LNCaP clone FGC (cell line): ENCODE measurements around the gene SLC16A3.

Experiments used
- DNase-seq: peaks from one replicate; pipeline ENCODE4 v3.0.0-alpha.2; 2011; ENCODE audit warnings: low read depth
- H3K4me3 ChIP-seq: 2 replicates; pipeline ENCODE4 v1.5.1; 2011; ENCODE audit warnings: mild to moderate bottlenecking, low read depth, low read length, control low read depth
- TF ChIP-seq, protein P1 (sequence below): IDR thresholded peaks from 2 replicates; pipeline ENCODE4 v1.5.1; 2012; ENCODE audit warnings: mild to moderate bottlenecking; ENCODE audit not compliant: control insufficient read depth, insufficient read depth; ENCODE audit errors: extremely low read depth

The SLC16A3 gene

DNA sequence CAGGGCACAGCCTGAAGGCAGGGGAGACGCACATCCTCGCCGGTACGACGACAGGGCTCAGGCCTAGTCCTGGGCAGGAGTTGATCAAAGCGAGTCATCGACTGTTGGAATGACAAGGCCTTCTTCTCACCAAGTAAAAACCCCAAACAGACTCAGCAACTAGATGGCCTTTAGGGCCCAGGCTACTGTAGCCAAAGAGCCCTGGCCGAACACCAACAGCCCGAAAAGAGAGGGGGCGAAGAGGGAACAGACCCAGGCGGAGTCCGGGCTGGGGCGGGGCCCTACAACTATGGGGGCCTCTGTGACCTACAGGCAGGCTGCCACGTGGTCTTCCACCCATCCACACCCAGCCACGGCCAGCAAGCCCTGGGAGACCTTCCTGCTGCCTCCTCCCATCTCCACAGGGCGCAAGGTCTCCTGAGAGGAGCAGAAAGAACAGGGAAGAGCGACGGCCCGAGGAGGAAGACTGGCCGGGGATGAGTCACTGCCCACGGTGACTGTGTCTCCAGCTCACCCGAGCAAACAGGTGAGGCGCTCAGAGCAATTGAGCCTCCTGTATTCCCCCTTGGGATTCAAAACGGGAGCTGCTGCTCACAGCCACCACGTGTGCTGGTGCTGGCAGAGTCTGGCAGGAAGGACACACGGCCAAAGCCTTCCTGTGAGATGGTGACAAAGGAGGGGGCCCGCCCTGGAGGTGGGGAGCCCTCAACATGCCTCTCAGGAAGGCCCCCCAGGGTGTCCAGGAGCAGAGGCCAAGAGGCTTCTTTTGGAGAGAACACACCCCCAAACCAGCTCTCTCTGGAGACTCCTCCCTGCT, 17.7 kb downstream of the SLC16A3 start:
- DNase-seq, result no peak
- TF ChIP-seq, protein P1, sequence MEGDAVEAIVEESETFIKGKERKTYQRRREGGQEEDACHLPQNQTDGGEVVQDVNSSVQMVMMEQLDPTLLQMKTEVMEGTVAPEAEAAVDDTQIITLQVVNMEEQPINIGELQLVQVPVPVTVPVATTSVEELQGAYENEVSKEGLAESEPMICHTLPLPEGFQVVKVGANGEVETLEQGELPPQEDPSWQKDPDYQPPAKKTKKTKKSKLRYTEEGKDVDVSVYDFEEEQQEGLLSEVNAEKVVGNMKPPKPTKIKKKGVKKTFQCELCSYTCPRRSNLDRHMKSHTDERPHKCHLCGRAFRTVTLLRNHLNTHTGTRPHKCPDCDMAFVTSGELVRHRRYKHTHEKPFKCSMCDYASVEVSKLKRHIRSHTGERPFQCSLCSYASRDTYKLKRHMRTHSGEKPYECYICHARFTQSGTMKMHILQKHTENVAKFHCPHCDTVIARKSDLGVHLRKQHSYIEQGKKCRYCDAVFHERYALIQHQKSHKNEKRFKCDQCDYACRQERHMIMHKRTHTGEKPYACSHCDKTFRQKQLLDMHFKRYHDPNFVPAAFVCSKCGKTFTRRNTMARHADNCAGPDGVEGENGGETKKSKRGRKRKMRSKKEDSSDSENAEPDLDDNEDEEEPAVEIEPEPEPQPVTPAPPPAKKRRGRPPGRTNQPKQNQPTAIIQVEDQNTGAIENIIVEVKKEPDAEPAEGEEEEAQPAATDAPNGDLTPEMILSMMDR, result no peak
- no peak overlapping the region for H3K4me3 ChIP-seq

GRCh38 chr17:82247182-82247823, 18.5 kb downstream of the SLC16A3 start:
- TF ChIP-seq, protein P1, result no peak
- no peak overlapping the region for H3K4me3 ChIP-seq
- DNase-seq, result no peak

DNA sequence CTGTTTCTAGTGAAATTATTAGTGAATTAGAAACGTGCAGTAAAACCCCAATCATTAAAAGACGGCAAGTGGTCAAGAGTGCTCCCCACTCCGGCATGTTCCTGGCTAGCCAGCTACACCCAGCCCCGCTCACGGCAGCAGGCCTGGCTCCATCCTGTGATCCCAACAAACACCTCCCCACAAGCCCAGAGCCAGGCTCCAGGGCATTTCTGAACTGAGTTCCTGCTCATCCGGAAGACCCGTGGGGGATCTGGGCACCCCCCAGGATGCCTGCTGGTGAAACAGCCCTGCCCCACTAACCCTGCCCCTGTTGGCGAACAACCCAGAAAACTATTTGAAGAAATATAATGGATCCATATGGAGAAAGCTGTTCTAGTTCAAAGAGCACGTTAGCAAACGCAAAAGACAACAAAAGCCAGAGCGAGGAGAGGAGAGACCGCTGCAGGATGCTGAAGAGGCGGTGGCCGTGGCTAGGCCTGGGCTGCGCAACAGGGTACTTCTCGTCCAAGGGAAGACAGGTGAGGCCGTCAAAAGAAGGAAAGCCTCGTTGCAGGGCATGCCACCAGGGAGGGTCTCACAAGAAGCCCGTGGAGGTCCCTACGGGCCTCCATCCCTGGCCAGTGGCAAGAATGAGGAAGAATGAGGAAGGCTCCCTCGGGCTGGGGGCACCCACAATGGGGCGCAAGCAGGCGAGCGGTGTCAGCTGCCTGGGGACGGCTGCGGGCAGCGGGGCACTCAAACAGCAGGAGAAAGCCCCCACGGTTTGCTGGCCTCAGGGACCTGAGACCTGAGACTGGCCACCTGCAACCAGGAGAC, 19.2 kb downstream of the SLC16A3 start:
- H3K4me3 ChIP-seq, result no peak overlapping the region
- DNase-seq, result no peak
- TF ChIP-seq, protein P1, result no peak

DNA sequence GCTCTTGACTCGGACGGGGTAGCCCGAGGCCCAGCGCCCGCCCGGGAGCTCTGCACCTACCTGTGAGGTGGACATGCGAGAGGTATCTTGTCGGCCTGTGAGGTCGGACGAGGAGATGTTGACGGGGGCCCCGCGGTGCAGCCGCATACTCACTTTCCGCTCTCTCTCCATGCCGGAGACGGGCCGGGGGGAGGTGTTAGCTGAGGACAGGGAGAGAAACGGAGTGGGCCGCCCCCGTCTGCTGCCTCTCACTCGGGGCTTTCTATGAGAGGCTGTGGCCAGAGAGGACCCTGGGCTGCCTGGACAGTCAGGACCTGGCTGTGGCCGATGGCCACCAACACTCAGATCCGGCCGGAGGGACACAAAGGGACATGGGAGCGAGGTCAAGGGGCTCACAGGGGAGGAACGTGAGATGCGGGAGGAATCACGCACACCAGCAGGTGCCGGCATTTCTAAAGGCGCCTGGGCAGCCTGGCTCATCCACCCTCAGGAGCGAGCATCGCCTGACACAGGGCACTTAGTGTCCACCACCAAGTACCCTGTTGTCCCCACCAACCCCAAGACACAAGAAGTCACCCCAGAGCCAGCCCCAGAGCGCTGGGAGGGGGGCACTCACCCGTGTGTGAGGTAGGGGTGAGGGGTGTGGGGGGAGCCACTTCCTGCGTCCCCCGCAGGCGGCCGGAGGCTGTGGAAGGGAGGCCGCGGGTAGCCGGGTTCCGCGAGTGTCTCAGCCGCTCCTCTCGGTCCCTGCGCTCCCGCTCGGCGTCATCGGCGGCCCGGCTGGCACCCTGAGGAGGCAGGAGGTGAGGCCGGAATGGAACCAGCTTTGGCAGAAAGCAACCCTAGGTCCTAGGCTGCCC, 20.2 kb downstream of the SLC16A3 start:
- no peak overlapping the region for H3K4me3 ChIP-seq
- DNase-seq, result no peak
- TF ChIP-seq, protein P1, result no peak

GRCh38 chr17:82249896-82250581, 21.2 kb downstream of the SLC16A3 start:
- TF ChIP-seq, protein P1, result no peak
- H3K4me3 ChIP-seq, result no peak overlapping the region
- DNase-seq, result no peak

DNA sequence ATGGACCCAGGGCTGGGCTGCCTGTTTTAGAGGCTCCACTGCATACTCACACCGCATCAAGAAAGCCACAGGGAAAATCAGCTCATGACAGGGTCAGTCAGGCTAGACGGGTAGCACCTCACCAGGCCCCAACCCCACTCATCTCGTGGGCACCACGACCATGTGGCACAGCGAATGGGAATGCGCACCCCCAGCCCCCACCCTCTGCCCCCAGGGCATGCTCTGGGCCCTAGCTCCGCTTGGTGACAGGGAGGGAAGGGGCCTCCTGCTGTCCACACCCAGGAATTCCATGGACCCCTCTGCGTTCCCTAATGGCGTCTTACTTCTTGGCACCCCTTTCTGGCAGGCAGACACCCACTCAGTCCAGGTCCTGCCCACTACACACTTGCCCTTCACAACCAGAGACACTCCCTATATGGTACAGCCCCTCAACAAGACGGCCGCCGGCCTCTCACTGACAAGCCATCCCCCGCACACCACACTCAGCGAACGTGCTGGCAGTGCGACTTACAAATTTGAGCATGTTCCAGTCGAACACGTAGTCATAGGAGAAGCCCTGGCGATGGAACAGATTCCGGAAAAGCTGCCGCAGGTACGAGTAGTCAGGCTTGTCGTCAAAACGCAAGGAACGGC, 22.1 kb downstream of the SLC16A3 start:
- no peak for DNase-seq
- TF ChIP-seq, protein P1, result no peak
- no peak overlapping the region for H3K4me3 ChIP-seq
